Measurements from ENCODE around the gene CD200R1L.

The CD200R1L gene

GRCh38 chr3:112818289-112818688, 28.4 kb downstream of the CD200R1L start:
- no peak for DNase-seq (ENCODE audit: low spot score)

- DNase-seq (ENCODE audit: low spot score) = no peak
Observed at GRCh38 chr3:112817797-112818196, 28.9 kb downstream of the CD200R1L start.

GRCh38 chr3:112817271-112817670, 29.4 kb downstream of the CD200R1L start:
- no peak for DNase-seq (ENCODE audit: low spot score)

DNA sequence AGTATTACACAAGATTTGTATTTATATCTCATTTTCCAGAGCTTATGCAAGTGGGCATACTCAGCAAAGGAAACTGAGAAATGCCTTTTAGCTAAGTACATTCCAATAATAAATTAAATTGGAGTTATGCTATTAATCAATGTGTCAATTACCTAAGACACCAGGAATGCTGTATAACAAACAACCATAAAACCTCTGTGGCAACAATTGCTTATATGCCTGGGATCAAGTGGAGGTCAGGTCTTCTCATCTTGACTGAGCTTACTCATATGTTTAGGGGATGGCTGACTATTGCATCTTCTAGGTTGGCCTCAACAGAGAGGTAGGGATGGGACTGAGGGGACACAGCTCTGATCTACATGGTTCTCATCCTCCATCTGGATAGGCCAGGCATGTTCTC, 30.7 kb downstream of the CD200R1L start:
- no peak for DNase-seq (ENCODE audit: low spot score)

DNA sequence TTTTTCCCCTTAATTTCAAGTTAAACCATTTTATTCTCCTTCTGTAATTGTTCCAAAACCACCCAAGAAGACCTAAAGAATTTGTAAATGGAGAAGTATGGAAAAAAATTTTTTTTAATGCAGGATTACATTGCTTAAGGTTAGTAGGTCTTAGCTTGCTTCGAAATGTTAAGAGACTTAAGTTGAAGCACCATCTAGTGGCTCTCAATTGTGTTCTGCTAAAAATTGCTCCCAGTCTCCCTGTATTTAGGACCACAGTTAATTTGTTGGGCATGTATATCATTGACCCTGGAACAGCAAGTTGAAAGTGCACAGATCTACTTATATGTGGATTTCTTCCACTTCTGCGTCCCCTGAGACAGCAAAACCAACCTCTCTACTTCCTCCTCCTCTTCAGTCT, 32.4 kb downstream of the CD200R1L start:
- peak; percentile 17 for DNase-seq (ENCODE audit: low spot score)

DNA sequence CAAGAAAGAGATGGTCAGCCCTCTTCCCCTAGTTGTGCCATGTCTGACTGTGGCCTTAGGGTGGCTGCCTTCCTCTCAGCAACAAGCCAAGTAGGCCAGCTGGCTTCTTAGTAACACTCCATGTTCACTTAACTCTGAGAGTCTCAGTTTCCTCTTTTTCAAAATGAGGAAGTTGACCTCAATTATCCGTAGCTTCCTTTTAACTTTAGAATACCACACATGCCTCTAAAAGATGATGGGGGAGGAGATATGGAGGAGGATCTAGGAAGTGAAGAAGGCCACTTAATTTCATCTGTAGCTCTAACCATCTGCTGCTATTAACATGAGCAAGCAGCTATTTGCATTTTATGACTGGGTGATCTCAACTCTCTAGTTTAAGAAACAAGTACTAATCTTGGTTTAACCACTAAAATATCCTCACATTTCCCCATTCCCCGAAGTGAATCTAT, 32.9 kb downstream of the CD200R1L start:
- DNase-seq (ENCODE audit: low spot score) = no peak

DNA sequence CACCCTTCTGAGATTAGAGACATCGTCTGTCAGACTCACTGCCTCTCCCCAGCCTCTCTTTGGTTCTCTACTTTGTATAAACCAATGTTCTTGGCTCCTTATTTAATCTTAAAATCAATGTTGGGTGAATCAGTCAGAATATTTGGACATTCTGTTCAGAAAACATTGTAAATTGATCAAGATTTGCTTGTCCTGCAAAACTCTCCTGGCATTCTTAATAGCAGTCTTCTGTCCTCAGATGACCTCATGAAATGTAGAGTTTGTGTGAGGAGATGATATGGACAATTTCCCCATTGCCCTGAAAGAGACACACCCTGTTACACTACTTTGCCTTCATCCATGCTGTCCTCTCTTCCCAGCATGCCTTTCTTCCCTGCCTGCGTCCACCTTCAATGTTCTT, 33.6 kb downstream of the CD200R1L start:
- DNase-seq (ENCODE audit: low spot score) = no peak

DNA sequence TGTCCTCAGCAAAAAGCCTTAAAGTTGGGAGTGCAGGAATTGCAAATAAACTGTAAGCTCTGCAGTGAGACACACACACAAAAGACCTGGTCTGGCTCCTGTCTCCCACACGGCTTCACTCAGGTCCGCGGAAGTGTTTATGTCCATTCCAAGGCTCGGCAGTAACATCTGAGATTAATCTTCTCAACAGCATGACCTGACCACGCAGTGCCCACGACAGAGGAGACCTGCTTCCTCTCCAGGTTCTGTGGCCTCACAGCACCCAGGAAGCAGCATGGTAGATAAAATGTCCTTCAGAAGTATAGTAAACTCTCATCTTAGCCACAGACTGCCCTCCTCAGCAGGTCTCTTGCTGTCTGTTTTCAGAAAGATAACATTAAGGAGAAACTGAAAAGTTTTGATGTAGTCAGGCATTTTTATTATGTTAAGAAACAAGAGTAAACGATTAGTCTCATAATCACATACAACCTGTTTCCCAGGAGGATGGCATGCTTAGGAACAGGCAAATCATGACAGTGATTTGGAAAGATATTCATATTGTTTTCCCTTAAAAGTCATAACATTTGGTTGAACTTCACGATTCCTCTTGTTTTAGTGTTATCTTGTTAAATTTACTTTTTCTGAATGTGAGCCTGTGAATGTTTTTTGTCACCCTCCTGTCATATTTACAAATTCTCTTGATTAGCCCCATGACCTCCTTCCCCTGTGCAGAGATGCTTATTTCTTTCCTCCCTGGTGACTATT, 34.6 kb downstream of the CD200R1L start:
- no peak for DNase-seq (ENCODE audit: low spot score)

DNA sequence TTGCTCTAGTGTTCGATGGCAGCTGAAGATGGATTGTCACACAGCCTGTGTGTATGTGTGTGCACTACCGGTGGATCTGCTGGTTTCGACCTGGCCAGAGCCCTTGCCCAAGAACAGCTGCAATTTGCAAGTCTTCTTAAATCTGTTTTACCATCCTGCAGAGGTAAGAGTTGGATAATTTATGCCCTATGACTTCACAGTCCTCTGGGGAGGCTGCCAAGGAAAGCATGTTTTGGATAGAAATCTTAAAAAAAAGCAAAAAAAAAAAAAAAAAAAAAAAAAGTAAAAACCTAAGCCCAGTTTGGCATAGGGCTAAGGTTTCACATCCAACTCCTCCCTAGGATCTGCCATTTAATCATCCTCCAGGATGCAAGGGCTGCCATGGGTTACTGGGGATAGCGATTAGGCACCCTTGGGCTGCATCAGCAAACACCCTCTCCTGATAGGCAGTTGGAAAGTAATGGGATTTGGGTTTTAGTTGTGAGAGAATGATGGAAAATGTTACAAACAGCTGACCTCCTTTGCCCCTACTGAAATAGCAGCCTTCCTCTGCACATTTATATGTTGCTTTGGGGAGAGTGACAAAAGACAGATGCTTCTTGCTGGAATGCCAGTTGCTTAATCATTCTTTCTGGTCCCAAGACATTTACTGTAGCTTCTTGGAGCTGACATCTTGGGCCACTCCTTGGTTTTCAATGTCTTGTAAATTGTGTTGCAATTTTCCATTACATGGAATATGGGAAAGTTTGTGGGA, 35.4 kb downstream of the CD200R1L start:
- DNase-seq (ENCODE audit: low spot score) = peak; percentile 42

DNA sequence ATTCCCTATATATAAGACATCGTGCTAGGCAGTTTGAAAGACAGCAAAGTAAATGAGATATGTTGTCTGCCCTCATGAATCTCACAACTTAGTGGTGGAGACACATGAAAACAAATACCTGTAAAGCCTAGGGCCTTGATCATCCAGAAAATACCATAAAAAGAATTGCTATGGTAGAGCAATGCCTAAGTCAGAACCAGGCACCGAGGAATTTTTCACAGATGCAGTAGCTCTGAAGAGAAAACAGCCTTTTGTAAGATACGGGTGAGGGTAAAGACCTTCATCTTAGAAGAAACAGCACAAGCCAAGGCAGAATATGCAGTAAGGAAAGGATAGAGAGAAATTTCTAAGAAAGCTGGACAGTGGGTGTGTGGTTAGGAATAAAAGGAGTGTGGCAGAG, 36.1 kb downstream of the CD200R1L start:
- no peak for DNase-seq (ENCODE audit: low spot score)

- DNase-seq (ENCODE audit: low spot score) = no peak
Observed at GRCh38 chr3:112808136-112808535, 38.5 kb downstream of the CD200R1L start.

DNA sequence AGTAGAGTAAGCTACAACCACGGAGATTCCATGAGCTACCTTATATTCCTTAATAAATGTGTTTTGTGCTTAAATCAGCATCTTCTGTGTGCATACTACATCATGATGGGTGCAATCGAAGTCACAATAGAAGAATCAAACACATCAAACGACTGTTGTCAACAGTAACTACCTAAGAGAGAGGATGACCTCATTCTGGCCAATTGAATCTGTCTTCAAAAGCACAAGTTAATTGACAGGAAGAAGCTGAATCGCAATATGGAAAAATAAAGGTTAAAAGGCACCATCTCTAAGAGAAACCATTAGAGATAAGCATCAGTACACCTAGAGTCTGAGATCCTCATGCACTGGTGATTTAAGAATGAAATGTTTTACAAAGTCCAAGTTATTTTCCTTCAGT, 39.0 kb downstream of the CD200R1L start:
- DNase-seq (ENCODE audit: low spot score) = no peak

DNA sequence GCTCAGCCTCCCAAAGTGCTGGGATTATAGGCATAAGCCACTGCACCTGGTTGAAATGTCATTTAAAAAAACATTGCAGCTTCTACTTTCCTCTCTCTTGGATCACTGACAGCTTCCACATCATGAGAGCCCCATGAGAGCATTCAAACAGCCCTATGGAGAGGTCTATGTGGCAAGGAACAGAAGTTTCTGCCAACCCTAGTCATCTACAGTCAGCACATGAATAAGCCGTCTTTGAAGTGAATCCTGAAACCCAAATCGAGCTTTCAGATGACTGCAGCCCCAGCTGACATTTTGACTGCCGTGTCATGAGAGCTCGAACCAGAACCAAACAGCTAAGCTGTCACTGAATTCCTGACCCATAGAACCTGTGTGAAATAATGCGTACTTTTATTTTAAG, 39.8 kb downstream of the CD200R1L start:
- DNase-seq (ENCODE audit: low spot score) = no peak

DNA sequence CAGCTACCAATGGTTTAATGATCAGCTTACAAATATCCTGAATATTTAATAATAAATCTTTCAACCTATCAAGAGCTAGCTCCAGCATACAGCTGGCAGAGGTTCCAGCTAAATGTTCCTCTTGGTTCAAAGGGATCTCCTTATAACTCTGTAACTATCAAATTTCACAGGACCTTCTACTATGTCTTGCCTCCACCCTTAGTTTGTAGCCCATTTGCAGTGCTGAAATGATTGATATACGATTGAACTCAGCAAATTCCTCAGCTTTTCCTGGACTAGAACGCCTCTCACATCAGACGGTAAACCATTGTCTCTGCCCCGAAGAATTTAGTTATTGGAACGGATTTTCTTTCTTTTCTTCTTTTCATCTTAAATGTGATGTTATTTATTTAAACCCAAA, 41.5 kb downstream of the CD200R1L start:
- no peak for DNase-seq (ENCODE audit: low spot score)

DNA sequence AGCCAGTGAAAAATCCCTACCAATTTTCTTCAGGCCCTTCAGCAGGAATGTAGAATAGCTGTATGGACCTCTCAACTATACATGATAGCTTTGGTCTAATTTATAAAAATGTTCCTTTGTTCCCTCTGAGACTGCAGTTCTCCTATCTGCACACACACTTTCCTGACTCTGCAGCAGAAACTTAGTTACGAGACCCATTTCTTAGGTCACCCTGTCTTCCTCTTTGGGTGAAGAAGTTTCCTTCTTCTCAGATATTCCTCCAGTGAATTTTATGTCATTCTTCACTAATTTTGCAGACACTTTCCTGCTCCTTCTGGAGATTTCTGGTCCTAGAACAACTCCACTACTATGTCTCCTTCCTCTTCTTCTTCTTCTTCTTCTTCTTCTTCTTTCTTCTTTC, 42.6 kb downstream of the CD200R1L start:
- DNase-seq (ENCODE audit: low spot score) = no peak

- DNase-seq (ENCODE audit: low spot score) = no peak
Observed at GRCh38 chr3:112803467-112803866, 43.2 kb downstream of the CD200R1L start.

DNA sequence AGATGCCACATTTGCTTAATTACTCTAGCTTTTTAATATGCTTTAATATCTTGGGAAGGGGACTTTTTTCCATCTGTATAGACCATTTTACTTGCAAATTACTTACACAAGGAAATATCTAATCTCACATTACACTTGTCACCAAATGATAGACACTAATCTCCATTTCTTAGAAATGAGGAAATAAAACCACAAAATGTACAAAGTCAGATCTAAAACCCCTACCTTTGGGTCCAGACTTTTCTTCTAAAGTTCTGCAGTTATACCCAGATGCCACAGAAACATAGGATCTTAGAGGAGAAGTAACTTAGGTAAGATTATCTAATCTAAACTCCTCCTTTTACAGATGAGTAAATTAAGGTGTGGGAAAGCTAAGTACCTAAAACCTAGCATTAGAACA, 44.3 kb downstream of the CD200R1L start:
- no peak for DNase-seq (ENCODE audit: low spot score)

GRCh38 chr3:112799946-112800345, 46.7 kb downstream of the CD200R1L start:
- DNase-seq (ENCODE audit: low spot score) = no peak

GRCh38 chr3:112794622-112795172, 52.0 kb downstream of the CD200R1L start:
- DNase-seq (ENCODE audit: low spot score) = no peak

DNA sequence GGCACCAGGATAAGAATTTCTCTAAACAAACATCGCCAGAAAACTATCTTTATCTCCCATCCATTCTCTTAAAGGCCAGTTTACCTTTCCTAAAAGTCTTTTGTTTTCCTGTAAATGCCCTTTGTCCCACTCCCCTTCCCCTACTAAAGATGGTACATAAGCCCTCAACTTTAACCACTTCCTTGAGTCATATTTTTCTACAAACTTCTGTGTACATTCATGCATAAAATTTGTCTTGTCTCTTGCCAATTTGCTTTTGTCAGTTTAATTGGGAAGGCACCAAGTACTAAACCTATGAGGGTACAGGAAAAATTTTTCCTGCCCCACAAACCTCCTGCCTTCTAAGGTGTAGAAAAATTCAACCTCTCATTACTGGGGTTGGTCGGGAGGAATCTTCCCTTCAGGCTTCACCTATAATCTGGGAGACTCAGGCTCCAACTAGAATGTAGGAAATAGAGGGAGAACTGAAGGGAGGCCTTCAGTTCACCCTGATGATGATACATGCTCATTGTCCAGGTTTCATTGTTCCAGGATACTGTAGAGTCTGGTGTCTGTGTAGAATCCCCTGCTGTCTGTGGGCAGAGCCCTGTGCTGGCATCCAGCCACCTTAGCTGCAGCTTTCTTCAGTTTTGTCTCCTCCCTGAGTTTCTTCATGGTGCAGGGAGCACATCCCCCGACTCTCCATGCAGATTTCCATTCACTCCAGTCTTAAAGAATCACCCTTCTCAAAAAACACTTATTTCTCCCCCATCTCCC, 53.2 kb downstream of the CD200R1L start:
- no peak for DNase-seq (ENCODE audit: low spot score)

DNA sequence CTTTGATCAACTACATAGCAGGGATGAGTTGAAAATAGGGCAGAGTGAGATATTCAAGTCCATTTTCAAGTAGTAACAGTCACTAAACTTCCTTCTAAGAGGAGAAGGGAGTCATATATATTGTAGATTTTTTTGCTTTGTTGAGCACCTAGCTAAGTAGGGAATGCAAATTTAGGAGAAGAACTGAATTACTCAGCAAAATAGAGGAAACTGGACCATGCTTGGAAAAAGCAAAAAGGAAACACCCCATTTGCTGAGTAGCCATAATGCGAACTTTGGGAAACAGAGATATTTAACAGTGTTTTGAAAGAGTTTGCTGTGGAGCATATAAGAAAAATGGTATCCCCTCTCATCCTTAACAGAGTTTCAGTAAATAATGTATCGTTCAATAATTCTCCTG, 54.9 kb downstream of the CD200R1L start:
- DNase-seq (ENCODE audit: low spot score) = no peak

DNA sequence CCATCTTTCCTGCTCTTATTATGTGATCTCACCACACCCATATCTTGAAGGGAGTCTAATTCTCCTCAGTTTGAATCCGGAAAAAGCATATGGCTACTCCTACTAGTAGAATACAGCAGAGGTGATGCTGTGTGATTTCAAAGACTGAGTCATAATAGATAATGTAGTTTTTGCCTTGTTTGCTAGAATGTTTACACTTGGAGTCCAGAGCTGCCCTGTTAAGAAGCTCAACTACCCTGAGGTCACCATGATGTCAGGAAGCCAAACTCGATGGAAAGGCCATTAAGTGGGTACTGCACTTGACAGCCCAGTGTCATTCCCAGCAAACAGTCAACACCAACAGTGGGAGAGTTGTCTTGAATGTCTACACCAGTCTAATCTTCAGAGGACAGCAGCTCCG, 56.9 kb downstream of the CD200R1L start:
- DNase-seq (ENCODE audit: low spot score) = no peak

All from hepatic stellate cell (primary cell).